HepG2 (cell line): ENCODE measurements around the gene NPHP4. TPM values are rescaled to one million over a fixed set of nuclear protein-coding genes. Genes with fewer than 3 reads are reported as not detected.

Experiments
- ARID2 ChIP-seq: sonication (generic); formaldehyde crosslinking; IDR thresholded peaks from 2 replicates; pipeline ENCODE4 v1.8.1; 2022; ENCODE audit warnings: mild to moderate bottlenecking, missing genetic modification reagents, borderline replicate concordance
- ARID3A ChIP-seq: IDR thresholded peaks from 2 replicates; pipeline ENCODE4 v1.6.1; 2012; ENCODE audit warnings: low read depth, low read length, improper control_type of control experiment
- CREB1 ChIP-seq, 2 experiments: fragments of 450-650 bp in 1 of 2; IDR thresholded peaks; 2 replicates each; pipeline ENCODE4 v1.6.1; 2016 to 2017; ENCODE audit warnings: control low read depth in 1 of 2, mild to moderate bottlenecking in 1 of 2, missing compliant biosample characterization in 1 of 2, missing genetic modification characterization in 1 of 2
- GABPB1 ChIP-seq: IDR thresholded peaks from 2 replicates; pipeline ENCODE4 v1.6.1; 2016; ENCODE audit warnings: mild to moderate bottlenecking, missing genetic modification reagents, moderate library complexity, missing compliant biosample characterization
- HMGXB4 ChIP-seq, 2 experiments: sonication (generic) in 1 of 2; formaldehyde crosslinking in 1 of 2; IDR thresholded peaks; 2 replicates each; pipeline versions ENCODE4 v1.4.0 to v1.6.1; 2018 to 2020; ENCODE audit warnings: missing genetic modification reagents in 2 of 2, borderline replicate concordance in 1 of 2, low read depth in 1 of 2, mild to moderate bottlenecking in 1 of 2, missing biosample characterization in 1 of 2
- KDM5A ChIP-seq: fragments of 200-600 bp; sonication (generic); IDR thresholded peaks from 2 replicates; pipeline ENCODE4 v1.7.0; 2018; ENCODE audit warnings: antibody characterized with exemption, mild to moderate bottlenecking, low read length, borderline replicate concordance
- MEIS1 ChIP-seq: sonication (generic); formaldehyde crosslinking; IDR thresholded peaks from 2 replicates; pipeline ENCODE4 v1.9.0; 2021; ENCODE audit warnings: mild to moderate bottlenecking, missing genetic modification reagents, moderate library complexity, borderline replicate concordance
- MNT ChIP-seq: fragments of 450-650 bp; IDR thresholded peaks from 2 replicates; pipeline ENCODE4 v1.6.1; 2016
- MYPOP ChIP-seq: sonication (generic); formaldehyde crosslinking; IDR thresholded peaks from 2 replicates; pipeline ENCODE4 v1.8.1; 2023; ENCODE audit warnings: mild to moderate bottlenecking, moderate library complexity, missing genetic modification reagents
- PBX3 ChIP-seq: sonication (generic); formaldehyde crosslinking; IDR thresholded peaks from 2 replicates; pipeline ENCODE4 v1.8.1; 2023; ENCODE audit warnings: missing genetic modification reagents, inconsistent platforms, borderline replicate concordance
- PHF20 ChIP-seq: sonication (generic); formaldehyde crosslinking; IDR thresholded peaks from 2 replicates; pipeline ENCODE4 v1.5.0; 2020; ENCODE audit warnings: mild to moderate bottlenecking, missing genetic modification reagents
- RAD21 ChIP-seq: fragments of 450-650 bp; formaldehyde crosslinking; IDR thresholded peaks from 2 replicates; pipeline ENCODE4 v1.5.0; 2020; ENCODE audit warnings: mild to moderate bottlenecking
- SAP130 ChIP-seq: IDR thresholded peaks from 2 replicates; pipeline ENCODE4 v1.6.1; 2016; ENCODE audit warnings: low read depth
- TFDP1 ChIP-seq: IDR thresholded peaks from 2 replicates; pipeline ENCODE4 v1.6.1; 2016; ENCODE audit warnings: missing compliant biosample characterization, missing genetic modification reagents, borderline replicate concordance
- ZNF414 ChIP-seq: sonication (generic); formaldehyde crosslinking; IDR thresholded peaks from 2 replicates; pipeline ENCODE4 v1.5.0; 2020; ENCODE audit warnings: missing genetic modification reagents
- ZNF607 ChIP-seq: sonication (generic); formaldehyde crosslinking; IDR thresholded peaks from 2 replicates; pipeline ENCODE4 v1.5.1; 2020; ENCODE audit warnings: missing genetic modification reagents, mild to moderate bottlenecking, borderline replicate concordance
- ZNF768 ChIP-seq: sonication (generic); formaldehyde crosslinking; IDR thresholded peaks from 2 replicates; pipeline ENCODE4 v1.4.0; 2020; ENCODE audit warnings: missing genetic modification reagents
- polyA plus RNA-seq, 8 experiments: library from polyadenylated mRNA; depleted of rRNA in 3 of 8; stranded (reverse) in 7 of 8; unstranded in 1 of 8; fragments of >200 nt; fragmentation: Illumina TruSeq in 4 of 8; extraction: Trizol in 4 of 8; gene quantifications; 2 replicates each; pipeline versions ENCODE4 v1.2.1 to v1.2.3, GENCODE V29; 2011 to 2016; ENCODE audit warnings: low read depth in 4 of 8, missing spikeins in 1 of 8, mixed read lengths in 1 of 8; ENCODE audit not compliant: insufficient read depth in 1 of 8
- total RNA-seq, 5 experiments: library from RNA; depleted of rRNA; stranded (reverse); fragments of >200 nt; fragmentation: Illumina TruSeq; extraction: Trizol; gene quantifications; 2 replicates each; pipeline ENCODE4 v1.2.3, GENCODE V29; 2016; ENCODE audit warnings: low read depth in 1 of 5

The NPHP4 gene
- total and polyA plus RNA-seq, 2 of the 13 experiments (the other 11 are each of a cell fraction or from before 2014, with no cell fraction given), result 4.4 to 6.8 TPM

- TF ChIP-seq MYPOP (peak; percentile 70; the same call in 1 of the 2 replicates), PHF20 (CRISPR knock-in tag) (peak; percentile 48), ZNF607 (CRISPR knock-in tag) (0 out of 2 replicates have a peak, but pooled peaks have one; percentile 63), CREB1 (IDR thresholded peaks at IDR 0.05) (peak; percentile 93), CREB1 (CRISPR knock-in tag; IDR thresholded peaks at IDR 0.05) (peak; percentile 94), TFDP1 (peak; percentile 72; the same call in 1 of the 2 replicates), HMGXB4 (CRISPR knock-in tag; IDR thresholded peaks at IDR 0.05; ENCODE audit: borderline replicate concordance in 1 of 2, low read depth in 1 of 2) (peak in 1 of 2 experiments; percentile 62; a peak in 1 of 4 replicates), GABPB1 (CRISPR knock-in tag) (peak; percentile 73; the same call in 1 of the 2 replicates), ARID3A (no peak), ZNF414 (CRISPR knock-in tag) (0 out of 2 replicates have a peak, but pooled peaks have one; percentile 23), ARID2 (CRISPR knock-in tag) (peak; percentile 47; the same call in 1 of the 2 replicates), PBX3 (CRISPR knock-in tag) (peak; percentile 86; the same call in 1 of the 2 replicates), RAD21 (CRISPR knock-in tag) (peak; percentile 24; the same call in 1 of the 2 replicates), KDM5A (peak; percentile 44; the same call in 1 of the 2 replicates), MEIS1 (CRISPR knock-in tag) (peak; percentile 43; the same call in 1 of the 2 replicates), SAP130 (CRISPR knock-in tag) (peak; percentile 95), ZNF768 (CRISPR knock-in tag) (peak; percentile 18; the same call in 1 of the 2 replicates), MNT (peak; percentile 56)
Measured at GRCh38 chr1:5992026-5992813, at the start of gene NPHP4 (continued).
